CMK (cell line): ENCODE measurements around the gene ORMDL3.
"Not testable (repeated sequence)": the region's sequence is repeated elsewhere in the genome, so short reads cannot be mapped to it uniquely, and the experiment has no call there.

Experiments
- DNase-seq: peaks from one replicate; pipeline ENCODE4 v3.0.0-alpha.2; 2010; ENCODE audit warnings: low read depth

ORMDL3 gene

DNA sequence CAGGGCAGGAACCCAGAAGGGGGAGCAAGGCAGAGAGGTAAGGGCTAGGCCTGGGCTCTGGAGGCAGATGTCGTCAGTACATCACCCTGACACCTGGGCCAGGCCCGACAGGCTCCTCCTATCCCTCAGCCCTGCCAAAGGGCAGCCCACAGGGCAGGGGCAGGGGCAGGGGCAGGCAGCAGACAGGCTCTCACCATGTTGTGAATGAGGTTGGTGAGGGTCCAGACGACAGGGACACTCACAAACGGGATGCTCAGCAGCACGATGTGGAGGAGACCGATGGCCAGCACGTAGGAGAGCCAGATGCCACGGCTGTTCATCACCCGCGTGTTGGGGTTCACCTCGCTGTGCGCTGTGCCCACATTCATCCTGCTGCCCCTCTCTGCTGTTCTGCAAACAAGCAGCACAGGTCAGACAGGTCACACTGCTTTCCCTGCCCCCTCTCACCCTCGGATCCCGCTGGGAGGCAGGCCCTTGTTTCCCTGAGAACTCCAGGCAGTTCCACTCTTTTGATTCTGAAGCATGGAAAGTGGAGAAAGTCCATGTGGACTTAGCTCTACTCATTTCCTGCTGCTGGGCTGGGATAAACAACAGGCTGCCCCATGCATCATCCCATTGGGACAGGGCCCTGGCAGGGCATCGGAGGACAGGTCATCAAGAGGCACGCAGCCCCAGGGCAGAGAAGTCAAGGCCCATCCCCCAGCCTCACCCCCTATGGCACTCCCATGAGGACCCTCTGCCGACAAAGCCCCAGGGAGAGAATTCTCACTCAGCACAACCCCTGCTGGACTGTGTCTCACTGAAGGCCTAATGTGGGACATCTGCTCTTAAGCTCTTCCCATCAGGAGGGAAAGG is 3.3 kb downstream of the ORMDL3 start:
- no peak for DNase-seq

DNA sequence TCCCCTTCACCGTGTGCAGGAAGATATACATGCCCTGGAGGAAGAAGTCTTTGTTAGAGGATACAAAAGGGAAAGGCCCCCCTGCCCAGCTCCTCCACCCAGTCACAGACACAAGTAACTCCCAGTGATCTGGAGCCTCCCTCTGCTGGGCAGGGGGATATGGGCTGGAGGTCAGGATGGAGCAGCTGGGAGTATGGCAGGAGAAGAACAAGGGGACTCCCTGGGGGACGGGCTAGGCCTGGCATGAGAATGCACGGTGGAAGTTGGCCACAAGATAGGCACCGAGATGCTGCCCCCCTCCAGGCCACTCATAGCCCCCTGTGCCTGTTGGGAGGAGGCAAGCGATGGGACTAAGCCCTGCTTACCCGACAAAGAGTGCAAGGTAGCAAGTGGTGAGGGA is 4.2 kb downstream of the ORMDL3 start:
- DNase-seq = no peak

DNA sequence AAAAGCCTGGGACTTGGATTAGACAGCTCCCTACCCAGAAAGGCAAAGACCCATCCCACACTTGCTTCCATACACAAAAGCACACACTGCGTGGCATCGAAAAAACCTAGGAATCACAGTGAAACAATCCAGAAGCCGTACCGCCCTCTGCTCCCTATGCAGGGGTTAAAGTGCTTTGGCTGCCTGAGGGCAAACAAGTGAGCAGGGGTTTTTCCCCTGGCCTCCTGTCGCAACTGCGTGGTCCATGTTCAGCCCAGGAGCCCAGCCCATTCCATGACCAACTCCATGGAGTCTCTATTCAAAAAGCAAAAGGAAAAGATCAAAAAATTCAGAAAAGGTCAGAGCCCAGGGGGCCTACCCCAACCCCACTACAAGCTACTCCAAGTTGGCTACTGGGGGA is 5.4 kb downstream of the ORMDL3 start:
- no peak for DNase-seq

DNA sequence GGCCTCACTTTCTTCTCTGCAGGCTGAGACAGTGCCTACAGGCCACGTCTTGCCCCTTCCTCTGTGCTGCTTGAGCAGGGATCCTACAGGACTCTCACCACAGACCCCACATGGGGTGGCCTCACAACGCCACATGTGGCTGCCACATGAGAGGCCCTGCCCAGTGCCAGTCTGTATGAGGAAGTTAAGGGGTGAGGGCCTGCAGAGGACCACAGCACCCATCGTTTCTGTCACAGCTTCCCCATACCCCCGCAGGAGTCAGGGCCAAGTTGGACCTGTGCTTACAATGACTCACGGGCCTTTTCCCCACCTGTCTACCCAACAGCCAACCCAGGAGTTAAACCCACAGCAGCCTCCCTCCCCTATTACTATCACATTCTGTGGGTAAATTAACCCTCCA is 6.1 kb downstream of the ORMDL3 start:
- DNase-seq = no peak

DNA sequence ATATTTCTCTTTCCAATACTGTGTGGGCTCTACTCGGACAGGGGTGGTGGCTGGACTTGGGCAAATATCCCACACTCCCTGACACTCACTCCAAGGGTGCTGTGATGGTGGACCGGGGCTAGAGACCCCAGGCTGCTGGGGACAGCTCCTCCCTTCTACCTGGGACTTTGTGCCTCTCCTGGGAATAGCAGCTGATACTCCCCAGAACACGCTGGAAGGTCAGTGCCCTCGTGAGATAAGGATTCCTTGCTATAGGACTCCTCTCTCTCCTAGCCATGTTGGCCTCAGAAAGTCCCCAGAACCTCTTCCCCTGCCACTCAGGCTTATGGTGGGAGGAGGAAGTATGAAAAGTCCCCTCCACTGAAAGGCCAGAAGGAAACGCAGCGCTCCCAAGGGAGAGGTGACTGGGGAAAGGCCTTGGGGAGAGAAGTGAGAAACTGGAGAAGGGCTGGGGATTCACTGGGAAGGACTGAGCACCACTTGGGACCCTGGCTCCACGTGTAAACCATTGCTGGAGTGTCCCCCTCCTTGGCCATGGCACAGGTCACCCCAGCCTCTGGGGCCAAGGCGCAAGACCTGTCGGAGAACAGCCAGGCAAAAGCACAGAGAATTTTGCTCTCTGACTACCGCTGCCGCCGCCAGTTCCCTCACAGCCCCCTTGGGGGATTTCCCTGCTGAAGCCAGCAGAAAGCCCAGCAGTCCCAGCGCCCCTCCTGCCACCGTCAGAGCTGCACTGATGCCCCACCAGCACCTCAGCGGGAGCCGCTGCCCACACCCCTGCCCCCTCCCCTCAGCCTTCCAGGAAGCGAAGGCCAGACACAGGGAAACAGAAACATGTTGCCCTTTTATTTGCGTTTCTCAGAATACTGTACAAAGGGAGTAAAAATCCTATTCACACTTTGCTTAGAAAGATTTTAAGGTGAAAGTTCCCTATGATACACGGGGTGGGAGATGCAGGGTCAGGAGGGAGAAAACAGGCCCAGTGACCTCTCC is 6.9 kb downstream of the ORMDL3 start:
- no peak for DNase-seq

DNA sequence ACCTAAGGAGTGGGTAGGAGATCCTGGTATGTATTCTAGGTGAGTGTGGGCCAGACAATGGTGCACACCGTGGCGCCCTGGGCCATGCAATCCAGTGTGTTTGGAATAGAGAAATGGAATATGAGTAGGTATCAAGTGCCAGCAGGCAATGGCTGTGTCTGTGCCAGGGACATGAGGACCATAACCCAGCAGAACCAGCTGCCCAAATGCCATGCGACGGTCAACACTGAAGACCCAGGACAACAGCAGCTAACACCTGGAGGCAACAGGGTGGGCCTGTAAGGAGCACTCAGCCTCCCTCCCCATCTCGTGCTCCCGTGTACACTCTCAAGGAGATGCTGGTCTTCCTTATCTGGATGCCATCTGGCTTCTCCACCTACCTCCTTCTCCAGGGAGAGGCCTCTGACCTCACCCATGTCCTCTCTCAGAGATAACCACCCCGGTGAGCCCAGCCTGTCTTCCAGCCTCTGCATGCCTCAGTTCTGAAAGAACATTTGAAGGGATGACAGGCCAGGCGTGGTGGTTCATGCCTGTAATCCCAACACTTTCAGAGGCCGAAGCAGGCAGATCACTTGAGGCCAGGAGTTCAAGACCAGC is 8.2 kb downstream of the ORMDL3 start:
- DNase-seq = no peak

DNA sequence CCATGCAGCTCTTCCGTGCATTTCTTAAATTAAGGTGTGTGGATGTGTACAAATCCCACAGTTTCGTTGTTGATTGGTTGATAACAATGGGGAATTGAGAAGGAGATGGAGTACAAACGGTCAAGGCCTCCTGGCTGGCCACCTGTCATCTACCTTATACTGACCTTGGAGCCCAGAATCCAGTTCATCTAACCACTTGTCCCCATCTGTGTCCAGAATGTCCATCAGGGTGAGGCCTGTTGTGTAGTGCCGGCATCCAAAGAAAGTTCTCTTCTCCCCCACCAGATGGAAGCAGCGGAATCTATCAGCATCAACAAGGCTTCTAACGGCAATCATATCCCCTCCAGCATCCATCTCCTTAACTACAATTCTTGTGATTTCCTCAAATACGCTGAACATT is 10.5 kb downstream of the ORMDL3 start:
- no peak for DNase-seq

DNA sequence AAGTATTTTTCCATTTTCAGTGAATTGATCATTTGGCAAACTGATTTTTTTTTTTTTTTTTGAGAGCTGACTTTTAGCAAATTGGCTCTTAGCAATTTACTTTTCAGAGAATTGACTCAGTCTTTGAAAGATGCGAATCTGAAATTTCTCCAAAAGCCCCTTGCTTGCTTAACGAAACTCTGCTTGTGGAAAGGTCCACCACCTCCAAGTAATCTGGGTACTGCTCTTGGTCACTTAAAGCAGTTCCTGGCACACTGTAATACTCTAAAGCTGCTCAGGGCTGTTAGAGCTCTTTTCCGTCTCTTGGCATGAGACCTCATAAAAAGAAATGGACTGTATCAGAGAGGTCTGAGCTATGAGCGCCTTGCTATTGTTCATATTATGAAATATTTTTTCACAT is 11.8 kb downstream of the ORMDL3 start:
- DNase-seq = no peak

DNA sequence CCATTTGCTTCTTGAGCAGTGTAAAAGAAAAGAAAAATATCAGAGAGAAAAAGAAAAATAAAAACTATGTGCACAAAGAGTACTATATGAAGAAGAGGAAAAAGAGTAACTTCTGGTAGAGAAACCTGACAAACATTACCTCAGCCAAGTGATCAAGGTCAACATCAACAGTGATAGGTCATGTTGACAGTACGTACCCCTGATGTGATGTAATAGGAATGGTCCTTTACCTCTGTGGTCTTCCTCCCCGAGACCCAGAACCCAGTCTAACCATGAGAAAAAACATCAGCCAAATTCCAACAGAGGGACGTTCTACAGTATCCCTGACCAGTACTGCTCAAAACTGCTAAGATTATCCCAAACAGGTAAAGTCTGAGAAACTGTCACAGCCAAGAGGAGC is 13.4 kb downstream of the ORMDL3 start:
- no peak for DNase-seq

DNA sequence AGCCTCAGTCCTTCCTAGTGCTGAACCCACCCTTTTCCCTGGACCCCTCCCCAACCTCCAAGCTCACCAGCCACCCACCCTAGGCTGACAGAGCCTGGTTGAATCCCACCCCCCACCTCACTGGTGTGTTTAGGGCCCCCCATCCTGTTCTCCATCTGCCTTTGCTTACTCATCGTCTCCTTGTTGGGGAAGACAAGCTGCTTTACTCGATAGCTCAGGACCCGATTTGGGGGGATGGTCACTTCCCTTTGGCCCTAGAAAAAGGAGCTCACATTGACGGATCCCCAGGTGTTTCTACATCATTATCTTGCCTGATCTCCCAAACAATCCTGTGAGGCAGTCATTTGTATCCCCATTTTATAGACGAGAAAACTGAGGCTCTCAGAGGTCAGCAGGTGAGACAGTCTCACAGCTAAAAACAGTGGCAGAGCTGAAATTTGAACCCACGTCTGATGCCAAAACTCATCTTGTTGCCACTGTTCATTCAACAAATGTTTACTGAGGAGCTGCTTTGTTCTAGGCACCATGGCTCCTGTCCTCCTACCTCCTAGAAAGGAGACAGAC is 18.5 kb downstream of the ORMDL3 start:
- DNase-seq = no peak

DNA sequence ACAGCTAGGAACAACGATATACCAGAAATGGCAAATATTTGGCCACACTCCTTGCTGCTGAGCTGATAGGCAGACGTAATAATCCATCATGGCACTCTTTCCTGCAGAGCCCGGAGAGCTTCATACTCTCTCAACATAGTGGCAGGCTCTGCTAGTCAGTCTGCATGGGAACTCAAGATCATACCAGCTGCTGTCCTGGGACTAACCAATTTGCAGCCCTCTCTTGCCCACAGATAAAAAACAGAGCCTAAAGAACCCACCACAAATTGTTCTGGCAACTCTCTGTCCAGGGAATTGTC is 22.5 kb downstream of the ORMDL3 start:
- DNase-seq = no peak

DNA sequence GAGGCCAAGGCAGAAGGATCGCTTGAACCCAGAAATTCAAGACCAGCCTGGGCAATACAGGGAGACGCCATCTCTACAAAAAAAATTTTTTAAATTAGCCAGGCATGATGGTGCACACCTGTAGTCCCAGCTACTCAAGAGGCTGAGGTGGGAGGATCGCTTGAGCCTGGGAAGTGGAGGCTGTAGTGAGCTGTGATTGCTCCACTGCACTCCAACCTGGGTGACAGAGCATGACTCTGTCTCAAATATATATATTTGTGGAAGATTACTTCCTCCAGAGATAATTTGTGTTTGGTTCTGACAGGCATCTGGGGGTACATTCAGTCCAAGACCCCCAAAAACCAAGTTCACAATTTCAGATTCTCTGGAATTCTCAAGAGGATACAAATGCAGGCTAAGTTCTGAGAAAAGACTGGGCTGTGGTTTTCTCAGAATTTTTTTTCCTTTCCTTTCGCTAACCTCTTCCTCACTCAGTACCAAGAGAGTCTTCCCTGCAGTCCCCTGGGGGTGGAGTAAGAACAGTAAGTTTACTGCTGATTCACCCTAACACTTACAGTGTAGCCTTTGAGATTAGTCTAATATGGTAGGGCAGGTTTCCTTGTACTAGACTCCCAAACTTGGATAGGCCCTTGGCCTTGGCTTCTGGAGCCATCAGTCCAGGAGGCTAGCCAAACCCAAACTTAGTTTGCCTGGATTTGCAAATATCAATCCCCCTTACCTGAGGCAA is 24.1 kb downstream of the ORMDL3 start:
- no peak for DNase-seq

DNA sequence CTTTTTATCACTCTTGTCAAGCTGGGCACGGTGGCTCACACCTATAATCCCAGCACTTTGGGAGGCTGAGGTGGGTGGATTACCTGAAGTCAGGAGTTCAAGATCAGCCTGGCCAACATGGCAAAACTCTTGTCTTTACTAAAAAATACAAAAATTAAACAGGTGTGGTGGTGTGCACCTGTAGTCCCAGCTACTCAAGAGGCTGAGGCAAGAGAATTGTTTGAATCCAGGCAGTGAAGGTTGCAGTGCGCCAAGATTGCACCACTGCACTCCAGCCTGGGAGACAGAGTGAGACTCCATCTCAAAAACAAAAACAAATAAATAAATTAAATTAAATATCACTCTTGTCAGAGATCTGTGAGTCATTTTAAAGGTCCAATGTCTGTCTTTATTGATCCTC is 25.4 kb downstream of the ORMDL3 start:
- DNase-seq = not testable (repeated sequence)

DNA sequence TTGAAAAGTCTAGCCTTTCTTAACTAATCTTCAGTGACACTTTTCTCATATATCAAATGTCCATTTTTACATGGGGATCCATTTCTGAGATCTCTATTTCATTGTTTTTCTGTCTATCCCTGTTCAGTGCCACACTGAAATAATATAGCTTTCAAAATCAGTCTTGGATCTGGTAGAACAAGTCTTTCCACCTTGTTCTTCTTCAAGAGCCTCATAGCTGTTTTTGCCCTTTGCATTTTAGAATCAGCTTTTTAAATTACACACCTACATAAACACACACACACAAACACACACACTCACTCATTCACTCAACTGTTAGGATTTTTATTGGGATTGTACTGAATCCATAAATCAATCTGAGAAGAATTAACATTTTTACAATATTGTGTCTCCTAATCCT is 28.2 kb downstream of the ORMDL3 start:
- no peak for DNase-seq

DNA sequence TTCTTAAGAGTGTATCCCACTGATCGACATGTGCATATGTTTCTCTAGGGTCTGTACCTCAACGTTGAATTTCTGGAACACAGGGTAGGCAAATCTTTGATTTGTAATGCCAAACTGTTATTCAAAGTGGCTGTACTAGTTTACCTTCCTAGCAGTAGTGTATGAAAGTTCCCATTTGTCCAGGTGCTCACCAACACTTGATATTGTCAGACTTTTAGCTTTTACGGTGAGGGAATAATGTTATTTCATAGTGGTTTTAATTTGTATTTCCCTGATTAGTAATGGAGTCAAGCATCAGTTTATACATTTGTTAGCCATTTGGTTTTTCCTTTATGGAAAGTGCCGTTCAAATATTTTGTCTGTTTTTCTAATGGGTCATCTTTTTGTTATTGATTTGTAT is 29.3 kb downstream of the ORMDL3 start:
- DNase-seq = no peak

DNA sequence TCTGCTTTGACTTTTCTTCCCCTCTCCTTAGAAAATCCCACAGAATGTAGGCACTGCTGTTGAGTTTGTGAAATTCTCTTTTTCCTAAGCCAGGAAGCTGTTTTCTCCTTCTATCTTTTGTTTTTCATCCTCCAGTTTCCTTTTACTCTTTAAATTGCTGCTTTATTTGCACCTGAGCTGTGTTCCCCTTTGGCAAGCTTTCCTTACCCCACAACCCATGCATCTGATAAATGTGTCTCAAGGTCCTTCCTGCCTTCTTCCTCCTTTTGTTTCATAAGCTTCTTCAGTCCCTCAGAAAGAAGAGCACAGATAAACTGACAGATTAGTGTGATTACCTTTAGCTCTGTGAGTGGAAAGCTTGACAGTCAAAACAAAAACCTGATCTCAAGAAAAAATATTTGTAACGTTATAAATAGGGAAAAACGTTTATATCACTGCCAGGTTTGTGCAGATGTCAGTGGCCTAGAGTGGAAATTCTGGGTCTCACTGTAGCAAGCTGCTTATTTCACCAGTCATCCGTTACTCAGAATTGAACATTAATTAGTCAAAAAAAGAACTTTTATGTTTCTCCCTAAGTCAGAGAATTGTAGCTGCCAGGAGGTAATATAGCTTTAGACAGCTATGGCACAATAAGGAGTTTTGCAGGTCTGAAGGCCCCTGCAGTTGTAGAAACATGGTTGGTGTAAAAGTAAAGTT is 32.6 kb downstream of the ORMDL3 start:
- DNase-seq = no peak

DNA sequence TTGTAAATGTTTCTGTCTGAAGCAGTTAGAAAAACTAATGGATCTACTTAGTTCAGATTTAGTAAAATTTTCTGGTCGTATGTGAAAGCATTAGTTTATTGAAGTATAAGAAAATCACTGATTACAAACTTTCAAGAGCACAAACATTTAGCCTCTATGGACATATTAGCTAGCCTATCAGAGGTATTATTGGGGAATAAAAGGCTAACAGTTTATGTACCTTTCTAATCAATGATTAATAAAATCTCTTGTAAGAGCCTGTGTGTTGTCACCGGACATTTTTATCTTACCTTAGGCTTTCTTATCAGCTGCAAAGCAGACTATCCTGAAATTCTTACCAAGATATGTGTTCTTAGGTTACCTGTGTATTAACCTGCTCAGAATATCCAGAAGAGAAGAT is 38.2 kb downstream of the ORMDL3 start:
- no peak for DNase-seq

DNA sequence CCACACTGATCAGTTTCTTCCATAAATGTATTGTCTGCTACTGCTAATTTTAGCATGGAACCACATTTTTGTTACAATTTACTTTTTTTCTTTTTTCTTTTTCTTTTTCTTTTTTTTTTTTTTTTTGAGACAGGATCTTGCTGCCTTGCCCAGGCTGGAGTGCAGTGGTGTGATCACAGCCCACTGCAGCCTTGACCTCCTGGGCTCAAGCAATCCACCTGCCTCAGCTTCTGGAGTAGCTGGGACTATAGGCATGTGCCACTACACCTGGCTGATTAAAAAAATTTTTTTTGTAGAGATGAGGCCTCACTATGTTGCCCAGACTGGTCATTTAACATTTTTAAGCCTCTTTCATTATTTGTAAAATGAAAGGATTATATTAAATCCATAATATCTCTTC is 40.3 kb downstream of the ORMDL3 start:
- no peak for DNase-seq

DNA sequence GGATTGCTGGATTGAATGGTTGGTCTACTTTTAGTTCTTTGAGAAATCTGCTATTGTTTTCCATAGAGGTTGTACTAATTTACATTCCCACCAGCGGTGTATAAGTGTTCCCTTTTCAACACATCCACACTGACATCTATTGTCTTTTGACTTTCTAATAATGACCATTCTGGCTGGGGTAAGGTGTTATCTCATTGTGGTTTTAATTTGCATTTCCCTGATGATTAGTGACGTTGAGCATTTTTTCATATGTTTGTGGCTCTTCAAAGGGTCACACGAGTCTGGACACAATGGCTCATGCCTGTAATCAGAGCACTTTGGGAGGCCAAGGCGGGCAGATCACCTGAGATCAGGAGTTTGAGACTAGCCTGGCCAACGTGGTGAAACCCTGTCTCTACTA is 41.3 kb downstream of the ORMDL3 start:
- DNase-seq = not testable (repeated sequence)

DNA sequence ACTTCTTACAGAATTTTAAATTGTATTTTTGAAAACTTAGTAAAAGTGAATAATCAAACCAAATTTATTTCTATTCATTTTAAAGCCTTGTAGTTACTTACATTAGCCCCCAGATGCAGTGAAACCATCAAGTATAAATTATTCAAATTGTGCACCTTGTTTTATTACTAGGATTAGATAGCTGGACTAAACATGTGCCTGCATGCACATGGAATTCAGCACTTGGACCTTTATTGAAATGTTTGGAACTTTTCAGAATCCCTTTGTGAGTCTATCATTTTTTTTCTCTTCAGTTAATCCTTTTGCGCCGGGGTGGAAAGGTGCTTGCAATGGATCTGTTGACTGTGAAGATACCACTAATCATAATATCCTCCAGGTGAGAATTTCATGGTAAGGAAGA is 54.6 kb downstream of the ORMDL3 start:
- no peak for DNase-seq

DNA sequence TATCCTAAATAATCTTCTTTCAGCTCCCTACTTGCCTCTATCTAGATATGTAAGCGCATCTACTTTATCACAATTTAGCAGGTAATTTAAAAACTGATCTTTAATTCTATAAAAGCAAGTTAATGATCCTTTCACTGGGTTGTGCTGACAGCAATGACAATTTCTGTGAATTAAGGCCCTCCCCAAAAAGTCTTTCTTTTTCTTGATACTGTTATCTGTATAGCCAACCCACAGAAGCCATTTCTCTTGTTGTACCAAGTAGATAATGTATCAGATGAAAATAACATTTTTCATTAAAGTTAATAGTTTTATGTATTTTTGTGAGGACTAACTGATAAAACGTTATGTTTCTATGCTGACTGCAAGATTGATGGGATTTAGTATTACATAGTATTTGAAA is 55.6 kb downstream of the ORMDL3 start:
- no peak for DNase-seq
